C4-2B (cell line): ENCODE data around the gene CENPP.

ENCODE experiments used
- H3K27ac ChIP-seq: fragments of 450-650 bp; 2 replicates; pipeline ENCODE4 v1.5.1; 2017
- CTCF ChIP-seq: fragments of 450-650 bp; conservative IDR thresholded peaks from 2 replicates; pipeline ENCODE4 v1.5.1; 2017; ENCODE audit warnings: mild to moderate bottlenecking
- ZFX ChIP-seq: fragments of 450-650 bp; IDR thresholded peaks from 2 replicates; pipeline ENCODE4 v1.6.1; 2017

Gene CENPP

GRCh38 chr9:92538541-92538940, 212.8 kb downstream of the CENPP start:
- H3K27ac ChIP-seq, result no peak overlapping the region

DNA sequence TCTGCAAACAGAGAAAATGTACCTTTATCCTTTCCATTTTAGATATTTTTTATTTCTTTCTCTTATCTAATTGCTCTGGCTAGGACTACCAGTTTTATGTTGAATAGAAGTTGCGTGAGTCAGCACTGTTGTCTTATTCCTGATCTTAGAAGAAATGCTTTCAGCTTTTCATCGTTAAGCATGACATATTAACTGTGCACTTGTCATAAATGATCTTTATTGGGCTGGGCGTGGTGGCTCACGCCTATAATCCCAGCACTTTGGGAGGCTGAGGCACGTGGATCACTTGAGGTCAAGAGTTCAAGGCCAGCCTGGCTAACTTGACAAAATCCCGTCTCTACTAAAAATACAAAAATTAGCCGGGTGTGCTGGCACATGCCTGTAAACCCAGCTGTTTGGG, 218.2 kb downstream of the CENPP start:
- TF ChIP-seq ZFX (no peak), CTCF (no peak)
- no peak overlapping the region for H3K27ac ChIP-seq

More at GRCh38 chr9:92538541-92538940, 212.8 kb downstream of the CENPP start:
- TF ChIP-seq CTCF (no peak), ZFX (no peak)

GRCh38 chr9:92545002-92545510, 219.3 kb downstream of the CENPP start:
- TF ChIP-seq CTCF, result no peak
- TF ChIP-seq ZFX, result no peak
- H3K27ac ChIP-seq, result no peak overlapping the region

GRCh38 chr9:92547356-92547755, 221.6 kb downstream of the CENPP start:
- H3K27ac ChIP-seq, result no peak overlapping the region
- TF ChIP-seq CTCF, result no peak
- no peak for TF ChIP-seq ZFX

- no peak for TF ChIP-seq ZFX
- no peak for TF ChIP-seq CTCF
- H3K27ac ChIP-seq, result no peak overlapping the region
These were observed 225.0 kb downstream of the CENPP start for GRCh38 chr9:92550765-92551164.

GRCh38 chr9:92558612-92559374, 233.0 kb downstream of the CENPP start:
- TF ChIP-seq CTCF (no peak), ZFX (no peak)
- no peak overlapping the region for H3K27ac ChIP-seq
